Keratinocyte (primary cell): ENCODE results near the gene SLC52A1.

Experiments
- CTCF ChIP-seq, 3 experiments: IDR thresholded peaks in 1 of 3; conservative IDR thresholded peaks in 1 of 3; optimal IDR thresholded peaks in 1 of 3; 2 replicates in 2 of 3; 3 replicates in 1 of 3; pipeline versions ENCODE3 to v1.5.1; 2011; ENCODE audit warnings: low read length in 3 of 3, mild to moderate bottlenecking in 3 of 3, moderate library complexity in 2 of 3, control low read depth in 1 of 3, inconsistent platforms in 1 of 3; ENCODE audit not compliant: insufficient read depth in 2 of 3; ENCODE audit errors: extremely low read depth in 1 of 3
- EZH2 ChIP-seq: IDR thresholded peaks from one replicate; pipeline ENCODE4 v1.6.1; 2012; ENCODE audit warnings: inconsistent platforms, mild to moderate bottlenecking, low read length, moderate library complexity

GRCh38 chr17:5034651-5035050 is 575 bp downstream of the SLC52A1 start:
- no peak for TF ChIP-seq CTCF (optimal IDR thresholded peaks at IDR 0.05 in 1 of 3, IDR thresholded peaks at IDR 0.05 in 1 of 3, conservative IDR thresholded peaks at IDR 0.05 in 1 of 3; ENCODE audit: extremely low read depth in 1 of 3, insufficient read depth in 2 of 3, low read length in 3 of 3)
- no peak for TF ChIP-seq EZH2
